ENCODE data around the gene RAPGEFL1.
"Not testable (repeated sequence)": the region's sequence is repeated elsewhere in the genome, so short reads cannot be mapped to it uniquely, and the experiment has no call there.

Gene RAPGEFL1

DNA sequence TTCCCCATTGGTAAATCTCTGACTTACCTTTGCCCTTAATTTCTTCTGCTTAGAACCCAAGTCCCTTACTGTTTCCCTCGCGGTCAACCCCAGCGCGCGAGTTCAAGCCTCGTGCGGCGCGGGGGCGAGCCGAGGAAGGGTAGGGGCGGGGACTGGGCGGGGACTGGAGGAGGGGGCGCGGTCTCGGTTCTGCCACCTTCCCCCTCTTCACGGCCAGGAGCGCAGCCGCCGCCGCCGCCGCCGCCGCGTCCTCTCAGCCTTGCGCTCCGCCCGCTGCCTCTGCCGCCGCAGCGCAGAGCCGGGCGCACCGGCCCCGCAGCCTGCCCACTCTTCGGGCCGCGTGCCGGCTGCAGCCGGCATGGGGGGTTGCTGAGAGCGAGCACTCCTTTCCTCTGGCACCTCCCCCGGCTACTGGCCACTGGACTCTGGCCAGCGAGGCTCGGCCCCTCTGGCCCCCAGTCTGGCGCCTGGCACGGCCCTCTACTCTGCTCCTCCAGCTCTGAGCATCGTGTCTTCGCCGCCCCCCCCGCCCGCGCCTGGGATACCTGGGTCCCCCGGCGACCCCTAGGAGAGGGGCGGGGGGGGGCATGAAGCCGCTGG, at the start of gene RAPGEFL1:
Gene RAPGEFL1 (plus strand): TSS at position 196 of the 600 bp plus-strand sequence. CDS start 392 bp downstream, at position 588.
- no peak for DNase-seq

GRCh38 chr17:40129498-40129897, 47.8 kb upstream of the RAPGEFL1 start:
- DNase-seq = no peak

DNA sequence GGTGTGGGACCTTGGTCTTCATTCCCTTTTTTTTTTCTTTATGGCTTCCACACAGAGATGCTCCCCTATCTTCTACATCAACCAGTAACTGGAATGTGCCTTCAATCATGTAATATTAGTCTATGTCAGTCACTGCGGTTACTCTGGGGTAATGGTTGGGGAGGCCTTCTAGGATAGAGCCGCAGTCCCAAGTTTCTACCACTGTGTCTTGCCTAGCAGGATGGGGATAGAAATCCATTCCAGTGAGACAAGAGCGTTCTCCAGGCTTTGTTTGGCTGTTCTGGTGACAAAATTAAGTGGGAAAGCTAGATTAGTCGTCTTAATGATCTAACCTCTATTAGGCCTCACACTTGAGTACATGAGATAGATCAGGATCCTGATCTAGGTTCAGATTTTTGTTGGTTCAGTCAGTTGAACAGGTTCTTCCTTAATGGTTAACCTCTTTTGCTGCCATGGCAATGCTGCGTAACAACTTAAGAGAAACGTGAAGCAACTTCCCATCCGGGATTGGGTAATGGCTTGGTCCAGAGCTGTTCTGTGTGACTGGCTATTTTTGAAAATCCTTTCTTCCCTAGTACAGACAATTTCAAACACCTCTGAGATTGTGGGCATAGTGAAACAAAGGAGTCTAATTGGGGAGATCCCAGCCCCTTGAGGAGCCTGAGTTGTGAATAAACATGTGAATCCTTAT, 46.8 kb upstream of the RAPGEFL1 start:
- DNase-seq = peak; percentile 99

- no peak for DNase-seq
Observed at GRCh38 chr17:40134184-40134583, 43.1 kb upstream of the RAPGEFL1 start.

GRCh38 chr17:40135817-40136216, 41.5 kb upstream of the RAPGEFL1 start:
- DNase-seq = no peak

GRCh38 chr17:40139566-40140058, 37.7 kb upstream of the RAPGEFL1 start:
- peak in 1 of 2 experiments; percentile 65 for DNase-seq

DNA sequence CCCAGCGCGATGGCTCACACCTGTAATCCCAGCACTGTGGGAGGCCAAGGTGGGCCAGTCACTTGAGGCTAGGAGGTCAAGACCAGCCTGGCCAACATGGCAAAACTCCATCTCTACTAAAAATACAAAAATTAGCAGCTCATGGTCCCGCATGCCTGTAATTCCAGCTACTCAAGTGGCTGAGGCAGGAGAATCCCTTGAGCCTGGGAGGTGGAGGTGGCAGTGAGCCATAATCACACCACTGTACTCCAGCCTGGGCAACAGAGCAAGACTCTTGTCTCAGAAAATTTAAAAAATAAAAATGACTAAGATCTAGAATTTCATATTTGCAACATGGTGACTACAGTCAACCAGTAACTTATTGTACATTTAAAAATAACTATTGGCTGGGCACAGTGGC, 34.1 kb upstream of the RAPGEFL1 start:
- not testable (repeated sequence) for DNase-seq

DNA sequence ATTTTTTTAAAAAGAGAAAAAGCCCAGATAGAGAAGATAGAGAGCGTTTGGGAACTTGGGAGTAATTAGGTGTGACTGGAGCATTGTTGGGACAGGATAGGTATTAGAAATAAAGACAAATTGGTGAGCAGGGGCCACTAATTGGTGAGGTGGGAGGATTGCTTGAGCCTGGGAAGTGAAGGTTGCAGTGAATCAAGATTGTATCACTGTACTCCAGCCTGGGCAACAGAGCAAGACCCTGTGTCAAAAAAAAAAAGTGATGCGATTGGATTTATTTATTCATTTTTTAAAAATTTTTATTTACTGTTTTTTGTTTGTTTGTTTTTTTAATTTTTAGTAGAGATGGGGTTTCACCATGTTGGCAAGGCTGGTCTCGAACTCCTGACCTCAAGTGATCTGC, 31.8 kb upstream of the RAPGEFL1 start:
- no peak for DNase-seq

- no peak for DNase-seq
Observed at GRCh38 chr17:40148527-40148926, 28.7 kb upstream of the RAPGEFL1 start.

DNA sequence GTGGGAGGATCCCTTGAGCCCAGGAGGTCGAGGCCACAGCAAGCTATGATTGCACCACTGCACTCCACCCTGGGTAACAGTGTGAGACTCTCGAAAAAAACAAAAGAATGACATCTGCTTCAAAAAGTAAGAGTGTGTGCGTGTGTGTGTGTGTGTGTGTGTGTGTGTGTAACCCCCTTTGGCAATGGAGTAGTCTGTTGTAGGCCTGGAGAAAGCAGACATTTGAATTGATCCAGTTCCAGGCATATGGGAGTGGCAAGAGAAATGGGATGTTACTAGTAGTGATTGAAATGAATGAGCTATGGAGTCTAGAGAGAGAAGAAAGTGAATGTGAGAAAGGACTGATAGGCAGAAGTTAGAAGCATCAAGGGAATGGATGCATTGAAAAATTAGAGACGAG, 27.0 kb upstream of the RAPGEFL1 start:
- DNase-seq = no peak

DNA sequence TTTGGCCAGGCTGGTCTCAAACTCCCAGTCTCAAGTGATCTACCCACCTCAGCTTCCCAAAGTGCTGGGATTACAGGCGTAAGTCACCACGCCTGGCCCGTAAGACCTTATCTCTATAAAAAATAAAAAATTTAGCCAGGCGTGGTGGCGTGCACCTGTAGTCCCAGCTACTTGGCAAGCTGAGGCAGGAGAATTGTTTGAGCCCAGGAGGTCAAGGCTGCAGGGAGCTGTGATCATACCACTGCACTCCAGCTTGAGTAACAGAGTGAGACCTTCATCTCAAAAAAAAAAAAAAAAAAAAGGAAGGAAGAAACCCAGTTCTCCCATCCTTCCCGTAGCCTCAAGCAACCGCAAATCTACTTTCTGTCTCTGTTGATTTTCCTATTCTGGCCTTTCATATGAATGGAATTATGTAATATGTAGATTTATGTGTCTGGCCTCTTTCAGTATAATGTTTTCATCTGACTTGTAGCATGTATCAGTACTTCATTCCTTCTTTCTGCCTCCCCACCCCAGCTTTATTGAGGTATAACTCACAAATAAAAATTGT, 25.8 kb upstream of the RAPGEFL1 start:
- no peak for DNase-seq

GRCh38 chr17:40153603-40154236, 23.6 kb upstream of the RAPGEFL1 start:
- no peak for DNase-seq

DNA sequence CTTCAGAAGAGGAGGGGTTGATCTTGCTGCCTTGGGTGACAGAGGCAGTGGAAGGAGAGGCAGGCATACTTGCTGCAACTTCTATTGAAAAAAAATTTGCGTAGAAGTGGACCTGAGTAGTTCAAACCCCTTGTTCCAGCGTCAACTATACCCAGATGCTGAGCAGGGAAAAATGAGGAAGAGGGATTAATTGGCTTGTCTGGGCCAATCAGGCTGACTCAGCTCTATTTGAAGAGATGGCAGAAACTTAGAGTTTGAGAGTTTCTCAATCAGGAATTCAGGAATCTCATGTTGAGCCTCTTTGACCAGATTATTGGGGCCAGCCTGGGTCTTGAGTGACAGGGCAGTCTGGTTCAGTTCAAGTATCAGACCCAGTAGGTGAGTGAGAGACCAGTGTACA, 19.3 kb upstream of the RAPGEFL1 start:
- peak; percentile 30 to 40 for DNase-seq

DNA sequence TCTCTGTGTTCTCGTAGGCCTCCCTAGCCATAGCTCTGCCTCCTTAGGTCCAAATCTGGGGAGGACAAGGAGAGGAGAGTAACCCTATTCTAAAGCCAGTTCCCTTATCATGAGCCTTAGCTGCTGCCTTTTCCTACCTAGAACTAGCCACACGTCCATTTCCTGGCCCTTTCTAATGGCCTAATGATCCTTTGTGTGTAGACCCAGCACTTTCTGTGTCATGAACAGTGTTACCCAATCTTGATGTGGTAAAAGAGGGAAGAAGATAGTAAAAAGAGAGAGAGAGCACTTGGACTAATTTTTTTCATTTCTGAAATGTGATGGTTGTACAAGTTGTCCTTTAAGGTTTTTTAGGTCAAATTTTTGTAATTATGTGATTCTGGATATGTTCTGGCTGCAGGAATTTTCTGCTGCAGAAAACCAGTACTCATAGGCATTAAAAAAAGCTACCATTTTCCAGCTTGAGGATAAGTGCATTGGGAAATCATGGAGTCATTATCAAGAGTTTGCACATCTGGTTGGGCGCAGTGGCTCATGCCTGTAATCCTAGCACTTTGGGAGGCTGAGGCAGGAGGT, 18.7 kb upstream of the RAPGEFL1 start:
- peak; percentile 77 to 83 for DNase-seq

- no peak for DNase-seq
Observed at GRCh38 chr17:40159456-40159855, 17.8 kb upstream of the RAPGEFL1 start.

DNA sequence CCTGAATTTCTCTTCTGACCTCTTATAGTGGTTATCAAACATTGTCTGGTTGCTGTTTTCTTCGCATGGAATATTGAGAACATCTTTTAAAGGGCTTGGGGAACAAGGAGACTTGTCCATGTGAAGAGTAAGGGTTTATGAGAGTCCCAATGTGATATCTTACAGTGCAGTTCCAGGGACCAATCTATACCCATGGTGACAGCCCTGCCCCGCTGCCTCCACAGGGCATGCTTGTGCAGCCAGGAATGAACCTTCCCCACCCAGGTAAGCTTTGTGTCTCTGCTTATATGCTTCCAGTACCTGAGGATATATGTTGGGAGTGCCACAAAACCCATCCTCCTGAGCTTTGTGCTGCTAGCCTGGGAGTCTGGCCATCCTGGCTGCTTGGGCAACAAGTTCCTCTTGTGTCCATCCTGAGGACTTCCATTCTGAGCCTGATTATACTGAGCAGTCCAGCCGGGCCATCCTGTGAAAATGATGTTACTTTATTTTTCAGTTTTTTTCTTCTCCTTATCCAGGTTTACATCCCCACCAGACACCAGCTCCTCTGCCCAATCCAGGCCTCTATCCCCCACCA, 9.5 kb upstream of the RAPGEFL1 start:
- no peak for DNase-seq

GRCh38 chr17:40168262-40168832, 8.9 kb upstream of the RAPGEFL1 start:
- peak; percentile 77 to 81 for DNase-seq

DNA sequence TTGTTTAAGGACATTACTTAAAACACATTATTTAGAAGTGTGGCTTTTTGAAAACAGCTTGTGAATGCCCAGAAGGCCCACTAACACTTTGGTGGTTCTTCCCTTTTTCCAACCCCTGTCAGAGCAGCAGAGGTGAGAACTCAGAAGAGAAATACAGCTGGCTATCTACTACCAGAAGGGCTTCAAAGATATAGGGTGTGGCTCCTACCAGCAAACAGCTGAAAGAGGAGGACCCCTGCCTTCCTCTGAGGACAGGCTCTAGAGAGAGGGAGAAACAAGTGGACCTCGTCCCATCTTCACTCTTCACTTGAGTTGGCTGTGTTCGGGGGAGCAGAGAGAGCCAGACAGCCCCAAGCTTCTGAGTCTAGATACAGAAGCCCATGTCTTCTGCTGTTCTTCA, 6.9 kb upstream of the RAPGEFL1 start:
- no peak for DNase-seq

DNA sequence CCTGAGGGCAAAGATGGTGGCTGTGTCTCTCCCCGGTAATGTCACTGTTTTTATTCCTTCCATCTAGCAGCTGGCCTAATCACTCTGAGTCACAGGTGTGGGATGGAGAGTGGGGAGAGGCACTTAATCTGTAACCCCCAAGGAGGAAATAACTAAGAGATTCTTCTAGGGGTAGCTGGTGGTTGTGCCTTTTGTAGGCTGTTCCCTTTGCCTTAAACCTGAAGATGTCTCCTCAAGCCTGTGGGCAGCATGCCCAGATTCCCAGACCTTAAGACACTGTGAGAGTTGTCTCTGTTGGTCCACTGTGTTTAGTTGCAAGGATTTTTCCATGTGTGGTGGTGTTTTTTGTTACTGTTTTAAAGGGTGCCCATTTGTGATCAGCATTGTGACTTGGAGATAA, 5.5 kb upstream of the RAPGEFL1 start:
- no peak for DNase-seq

DNA sequence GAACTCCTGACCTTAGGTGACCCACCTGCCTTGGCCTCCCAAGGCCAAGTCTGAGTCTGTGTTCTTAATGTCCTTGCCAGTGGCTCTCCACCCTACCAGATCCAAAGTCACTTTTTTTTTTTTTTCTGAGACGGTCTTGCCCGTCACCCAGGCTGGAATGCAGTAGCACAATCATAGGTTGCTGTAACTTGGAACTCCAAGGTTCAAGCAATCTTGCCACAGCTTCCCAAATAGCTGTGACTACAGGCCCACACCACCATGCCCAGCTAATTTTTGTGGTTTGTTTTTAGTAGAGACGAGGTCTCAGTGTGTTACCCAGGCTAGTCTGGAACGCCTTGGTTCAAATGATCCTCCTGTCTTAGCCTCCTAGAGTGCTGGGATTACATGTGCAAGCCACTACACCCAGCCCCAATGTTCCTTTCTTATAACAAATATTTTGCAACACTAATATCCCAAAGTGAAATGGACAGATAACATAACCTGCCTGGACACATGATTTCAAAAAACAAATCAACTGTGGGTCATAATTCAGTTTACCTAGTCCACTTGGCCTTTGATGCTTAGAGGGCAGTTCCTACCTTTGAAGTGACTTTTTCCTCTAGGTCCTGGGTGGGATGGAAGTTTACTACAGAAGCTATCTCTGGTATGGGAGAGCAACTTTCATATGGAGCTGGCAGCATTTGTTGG, 4.0 kb upstream of the RAPGEFL1 start:
- DNase-seq = no peak

DNA sequence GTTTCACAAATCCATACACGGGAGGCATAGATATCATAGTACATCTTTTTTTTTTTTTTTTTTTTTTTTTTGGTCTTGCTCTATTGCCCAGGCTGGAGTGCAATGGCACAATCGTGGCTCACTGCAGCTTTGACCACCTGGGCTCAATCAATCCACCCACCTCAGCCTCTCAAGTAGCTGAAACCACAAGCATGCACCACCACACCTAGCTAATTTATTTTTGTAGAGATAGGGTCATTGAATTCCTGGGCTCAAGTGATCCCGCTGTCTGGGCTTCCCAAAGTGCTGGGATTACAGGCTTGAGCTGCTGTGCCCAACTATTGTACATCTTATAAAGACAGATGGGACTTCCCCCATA, 3.5 kb upstream of the RAPGEFL1 start:
- DNase-seq = no peak

DNA sequence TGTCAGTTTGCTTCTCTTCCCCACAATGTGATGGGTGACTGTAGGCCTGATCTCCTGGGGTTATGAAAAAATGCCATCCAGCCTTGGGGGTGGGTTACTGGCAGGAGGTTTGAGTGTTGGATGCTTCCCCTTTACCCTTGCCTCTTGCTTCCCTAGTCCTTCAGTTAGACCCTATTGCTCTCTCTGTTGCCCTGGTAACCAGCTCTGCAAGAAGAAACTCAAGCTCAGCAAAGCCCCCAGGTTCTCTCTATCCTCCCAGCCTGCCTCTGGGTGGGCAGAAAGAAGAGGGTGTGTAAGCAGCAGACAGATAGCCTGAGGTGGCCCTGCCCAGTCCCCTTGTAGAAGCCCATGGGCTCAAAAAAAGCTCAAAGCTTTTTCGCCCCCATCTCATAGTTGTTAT, 2.8 kb upstream of the RAPGEFL1 start:
- DNase-seq = no peak

Measured in AML-193 (cell line).